GM19025 (cell line): Measurements from ENCODE around the gene NRSN1.
"Not testable (repeated sequence)": the region's sequence is repeated elsewhere in the genome, so short reads cannot be mapped to it uniquely, and the experiment has no call there.

Experiments used
- ATAC-seq: cut with Tn5 transposase; IDR thresholded peaks from one replicate; pipeline ENCODE4 v1.9.1; 2021; ENCODE audit warnings: mild to moderate bottlenecking, low read depth, moderate library complexity; ENCODE audit not compliant: unreplicated experiment

The NRSN1 gene

GRCh38 chr6:24139639-24140038 is 13.6 kb downstream of the NRSN1 start:
- no peak for ATAC-seq

GRCh38 chr6:24140591-24140990 is 14.6 kb downstream of the NRSN1 start:
- ATAC-seq, result no peak

GRCh38 chr6:24142733-24143132 is 16.7 kb downstream of the NRSN1 start:
- ATAC-seq, result not testable (repeated sequence)

GRCh38 chr6:24145690-24146131 is 19.7 kb downstream of the NRSN1 start:
- no peak for ATAC-seq

GRCh38 chr6:24146871-24147270 is 20.9 kb downstream of the NRSN1 start:
- ATAC-seq, result no peak

GRCh38 chr6:24147511-24148153 is 21.6 kb downstream of the NRSN1 start:
- no peak for ATAC-seq

- ATAC-seq, result no peak
Measured at GRCh38 chr6:24148154-24148570, 22.1 kb downstream of the NRSN1 start.

GRCh38 chr6:24148684-24149083 is 22.7 kb downstream of the NRSN1 start:
- no peak for ATAC-seq

GRCh38 chr6:24149296-24149695 is 23.3 kb downstream of the NRSN1 start:
- no peak for ATAC-seq

GRCh38 chr6:24149836-24150235 is 23.8 kb downstream of the NRSN1 start:
- no peak for ATAC-seq

- no peak for ATAC-seq
Measured at GRCh38 chr6:24152014-24152413, 26.0 kb downstream of the NRSN1 start.

- ATAC-seq, result no peak
Measured at GRCh38 chr6:24154121-24154520, 28.1 kb downstream of the NRSN1 start.

- ATAC-seq, result no peak
Measured at GRCh38 chr6:24157886-24158285, 31.9 kb downstream of the NRSN1 start.

GRCh38 chr6:24183584-24183983 is 57.6 kb downstream of the NRSN1 start:
- no peak for ATAC-seq

GRCh38 chr6:24186349-24186748 is 60.3 kb downstream of the NRSN1 start:
- no peak for ATAC-seq

- ATAC-seq, result no peak
Measured at GRCh38 chr6:24187965-24188577, 62.1 kb downstream of the NRSN1 start.

- ATAC-seq, result no peak
Measured at GRCh38 chr6:24188578-24189080, 62.6 kb downstream of the NRSN1 start.

- ATAC-seq, result no peak
Measured at GRCh38 chr6:24191346-24191745, 65.3 kb downstream of the NRSN1 start.

- ATAC-seq, result no peak
Measured at GRCh38 chr6:24193364-24193763, 67.3 kb downstream of the NRSN1 start.

- no peak for ATAC-seq
Measured at GRCh38 chr6:24194978-24195700, 69.1 kb downstream of the NRSN1 start.

GRCh38 chr6:24195836-24196597 is 70.0 kb downstream of the NRSN1 start:
- ATAC-seq, result no peak
